Lower leg skin (tissue), 4 donors: ENCODE results near the gene TP73. TPM values are rescaled to one million over a fixed set of nuclear protein-coding genes. Genes with fewer than 3 reads are reported as not detected.

Experiments used
- DNase-seq, 2 donors: peaks; one replicate each; pipeline ENCODE4 v3.0.0-alpha.2; 2019; ENCODE audit warnings: low spot score in 2 of 2
- H3K4me3 ChIP-seq: fragments of 200-600 bp; sonication (generic); 2 replicates; pipeline ENCODE4 v1.5.1; 2017; ENCODE audit warnings: mild to moderate bottlenecking, low read depth; ENCODE audit not compliant: poor library complexity, severe bottlenecking
- CTCF ChIP-seq, 3 donors: fragments of 450-650 bp; IDR thresholded peaks; one replicate each; pipeline ENCODE4 v1.5.1; 2016; ENCODE audit warnings: antibody characterized with exemption in 3 of 3, mild to moderate bottlenecking in 3 of 3, moderate library complexity in 2 of 3
- POLR2A ChIP-seq, 2 donors: fragments of 450-650 bp; IDR thresholded peaks; one replicate each; pipeline ENCODE4 v1.6.1; 2016 to 2017; ENCODE audit warnings: antibody characterized with exemption in 2 of 2, mild to moderate bottlenecking in 1 of 2, moderate library complexity in 1 of 2
- WGBS, 2 donors: methylation state at CpG; one replicate each; pipeline ENCODE4 v1.1.5; 2018; 5-methylcytosine and 5-hydroxymethylcytosine counted together
- intact Hi-C: fragments of 100-400 bp; cut with DNase I; formaldehyde crosslinking; loops from one replicate; pipeline ENCODE4 v1.15.0; 2023; ENCODE audit warnings: low total_unique reads
- total RNA-seq, 4 donors: library from RNA; depleted of rRNA; stranded (reverse); fragments of >200 nt; gene quantifications; one replicate each; pipeline ENCODE4 v1.1.0, GENCODE V29; 2016

Gene TP73
- total RNA-seq, 4 donors from 2014 or later, result 5.8 to 23.6 (median 11.0) TPM

GRCh38 chr1:3690282-3691065, 38.2 kb downstream of the TP73 start:
- TF ChIP-seq CTCF (IDR thresholded peaks at IDR 0.05) (no peak), POLR2A (IDR thresholded peaks at IDR 0.05) (no peak)
- no peak for DNase-seq
- H3K4me3 ChIP-seq, result no peak overlapping the region
- 66 to 79% methylated on average over 41 to 47 of the region's 50 CpGs for WGBS, 2 donors
- intact Hi-C loops, result no loop called here

- TF ChIP-seq CTCF (IDR thresholded peaks at IDR 0.05), result no peak
- TF ChIP-seq POLR2A (IDR thresholded peaks at IDR 0.05), result no peak
- 64 to 72% methylated on average over 23 to 24 of the region's 24 CpGs for WGBS, 2 donors
- intact Hi-C loops, result no loop called here
- no peak for DNase-seq
- H3K4me3 ChIP-seq, result no peak overlapping the region
Observed at GRCh38 chr1:3691421-3692204, 39.3 kb downstream of the TP73 start.

- intact Hi-C loops, result no loop called here
- no peak for DNase-seq
- H3K4me3 ChIP-seq, result no peak overlapping the region
- WGBS, 2 donors, result 64 to 75% methylated on average over 12 to 13 of the region's 13 CpGs
- TF ChIP-seq POLR2A (IDR thresholded peaks at IDR 0.05), result no peak
- TF ChIP-seq CTCF (IDR thresholded peaks at IDR 0.05), result no peak
Observed at GRCh38 chr1:3692598-3692997, 40.3 kb downstream of the TP73 start.

GRCh38 chr1:3693321-3693720, 41.0 kb downstream of the TP73 start:
- WGBS, 2 donors, result 82 to 93% methylated on average over 7 to 11 of the region's 11 CpGs
- DNase-seq, result no peak
- no peak overlapping the region for H3K4me3 ChIP-seq
- intact Hi-C loops, result no loop called here
- no peak for TF ChIP-seq CTCF (IDR thresholded peaks at IDR 0.05)
- TF ChIP-seq POLR2A (IDR thresholded peaks at IDR 0.05), result no peak

DNA sequence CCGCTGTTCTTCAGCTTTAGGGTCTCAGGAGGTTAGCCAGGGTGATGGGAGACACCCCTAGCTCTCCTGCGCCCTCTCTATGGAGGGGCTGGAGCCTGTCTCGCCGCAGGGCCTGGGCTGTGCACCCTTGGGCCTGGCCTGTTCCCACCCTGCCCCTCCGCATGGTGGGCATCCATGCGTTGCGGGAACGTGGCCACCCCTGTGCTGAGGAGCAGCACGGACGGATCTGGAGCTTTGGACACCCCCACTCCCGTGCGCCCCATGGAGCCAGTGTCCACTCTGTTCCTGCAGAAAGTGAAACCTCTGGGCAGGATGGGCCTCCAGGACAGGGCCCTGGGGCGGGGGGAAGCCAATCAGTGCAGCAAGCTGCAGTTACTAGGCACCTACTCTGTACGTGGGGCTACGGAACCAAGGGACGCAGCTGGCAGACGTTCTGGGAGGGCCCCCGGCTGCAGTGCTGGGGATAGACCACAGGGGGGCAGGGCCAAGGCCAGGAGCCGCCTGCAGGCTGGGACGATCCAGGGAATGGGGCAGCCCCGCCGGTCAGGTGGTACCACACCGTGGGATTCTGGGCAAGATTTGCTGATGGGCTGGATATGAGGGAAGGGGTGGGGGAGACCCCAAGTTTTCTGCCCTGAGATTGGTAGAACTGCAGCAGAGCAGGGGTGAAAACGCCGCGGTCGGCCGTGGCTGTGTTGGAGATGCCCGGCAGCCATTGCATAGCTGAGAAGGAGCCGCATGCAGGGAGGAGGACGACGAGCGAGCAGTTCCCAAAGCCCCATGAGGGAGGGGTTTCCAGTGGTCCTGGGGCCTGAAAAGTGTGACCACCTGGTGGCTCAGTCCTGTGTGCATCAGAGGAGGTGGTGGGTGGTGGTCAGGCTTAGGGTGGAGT, 43.3 kb downstream of the TP73 start:
- 41 to 46% methylated on average over 32 to 33 of the region's 33 CpGs for WGBS, 2 donors
- intact Hi-C loops, result no loop called here
- DNase-seq, result no peak
- H3K4me3 ChIP-seq, result no peak overlapping the region
- TF ChIP-seq POLR2A (IDR thresholded peaks at IDR 0.05) (no peak), CTCF (IDR thresholded peaks at IDR 0.05) (no peak)
